ENCODE data around the gene MDM1. TPM values are rescaled to one million over a fixed set of nuclear protein-coding genes. Genes with fewer than 3 reads are reported as not detected.

MDM1 gene
- total and polyA plus RNA-seq, 9 donors, result 11.2 to 21.8 (median 13.4) TPM

- Histone ChIP-seq H3K4me3 (ENCODE audit: low read length) (no peak overlapping the region), H3K27me3 (ENCODE audit: control insufficient read depth, insufficient read depth, low read length) (no peaks in the 10 kb centered on the region), H3K9me3 (replicated peaks; ENCODE audit: control insufficient read depth, low read depth, low read length) (no peaks in the 10 kb centered on the region), H3K4me1 (ENCODE audit: control insufficient read depth, insufficient read depth, low read length) (peaks cover 4% of the 10 kb centered on the region), H3K27ac (ENCODE audit: low read length) (no peak overlapping the region), H3K36me3 (ENCODE audit: control insufficient read depth, insufficient read depth, low read length) (peaks cover 8% of the 10 kb centered on the region)
- no peak for DNase-seq
- 43% methylated on average over 2 of the region's 4 CpGs for WGBS (ENCODE audit: insufficient coverage)
Measured at GRCh38 chr12:68297929-68298328, 34.2 kb downstream of the MDM1 start.

GRCh38 chr12:68294251-68294650 is 37.9 kb downstream of the MDM1 start:
- Histone ChIP-seq H3K4me1 (ENCODE audit: control insufficient read depth, insufficient read depth, low read length) (peaks cover 4% of the 10 kb centered on the region), H3K4me3 (ENCODE audit: low read length) (no peak overlapping the region), H3K27ac (ENCODE audit: low read length) (no peak overlapping the region), H3K9me3 (replicated peaks; ENCODE audit: control insufficient read depth, low read depth, low read length) (no peaks in the 10 kb centered on the region), H3K27me3 (ENCODE audit: control insufficient read depth, insufficient read depth, low read length) (no peaks in the 10 kb centered on the region), H3K36me3 (ENCODE audit: control insufficient read depth, insufficient read depth, low read length) (peaks cover 9% of the 10 kb centered on the region)
- no CpG with 5 or more reads among the region's 2 CpGs for WGBS (ENCODE audit: insufficient coverage)
- DNase-seq, result peak; percentile 65

- Histone ChIP-seq H3K9me3 (replicated peaks; ENCODE audit: control insufficient read depth, low read depth, low read length) (no peaks in the 10 kb centered on the region), H3K4me1 (ENCODE audit: control insufficient read depth, insufficient read depth, low read length) (peaks cover 4% of the 10 kb centered on the region), H3K27ac (ENCODE audit: low read length) (no peak overlapping the region), H3K36me3 (ENCODE audit: control insufficient read depth, insufficient read depth, low read length) (peaks cover 5% of the 10 kb centered on the region), H3K4me3 (ENCODE audit: low read length) (no peak overlapping the region), H3K27me3 (ENCODE audit: control insufficient read depth, insufficient read depth, low read length) (no peaks in the 10 kb centered on the region)
- DNase-seq, result no peak
Measured at GRCh38 chr12:68293347-68293746, 38.8 kb downstream of the MDM1 start.

GRCh38 chr12:68292151-68292943 is 39.8 kb downstream of the MDM1 start:
- Histone ChIP-seq H3K27ac (ENCODE audit: low read length) (no peak overlapping the region), H3K27me3 (ENCODE audit: control insufficient read depth, insufficient read depth, low read length) (no peaks in the 10 kb centered on the region), H3K9me3 (replicated peaks; ENCODE audit: control insufficient read depth, low read depth, low read length) (no peaks in the 10 kb centered on the region), H3K4me1 (ENCODE audit: control insufficient read depth, insufficient read depth, low read length) (no peaks in the 10 kb centered on the region), H3K36me3 (ENCODE audit: control insufficient read depth, insufficient read depth, low read length) (peaks cover 2% of the 10 kb centered on the region), H3K4me3 (ENCODE audit: low read length) (no peak overlapping the region)
- 80% methylated on average over 1 of the region's 9 CpGs for WGBS (ENCODE audit: insufficient coverage)
- no peak for DNase-seq

- DNase-seq, result no peak
- WGBS (ENCODE audit: insufficient coverage), result 93% methylated on average over 3 of the region's 4 CpGs
Measured at GRCh38 chr12:68291396-68292036, 40.6 kb downstream of the MDM1 start.

GRCh38 chr12:68290126-68290525 is 42.0 kb downstream of the MDM1 start:
- no peaks in the 10 kb centered on the region for H3K9me3 ChIP-seq (replicated peaks; ENCODE audit: control insufficient read depth, low read depth, low read length)
- no peaks in the 10 kb centered on the region for H3K27me3 ChIP-seq (ENCODE audit: control insufficient read depth, insufficient read depth, low read length)
- no CpG with 5 or more reads among the region's 6 CpGs for WGBS (ENCODE audit: insufficient coverage)
- H3K4me3 ChIP-seq (ENCODE audit: low read length), result no peak overlapping the region
- no peak overlapping the region for H3K27ac ChIP-seq (ENCODE audit: low read length)
- DNase-seq, result no peak
- H3K4me1 ChIP-seq (ENCODE audit: control insufficient read depth, insufficient read depth, low read length), result no peaks in the 10 kb centered on the region
- peaks cover 2% of the 10 kb centered on the region for H3K36me3 ChIP-seq (ENCODE audit: control insufficient read depth, insufficient read depth, low read length)

More at GRCh38 chr12:68291396-68292036, 40.6 kb downstream of the MDM1 start:
- peaks cover 2% of the 10 kb centered on the region for H3K36me3 ChIP-seq (ENCODE audit: control insufficient read depth, insufficient read depth, low read length)
- H3K27ac ChIP-seq (ENCODE audit: low read length), result no peak overlapping the region
- no peaks in the 10 kb centered on the region for H3K27me3 ChIP-seq (ENCODE audit: control insufficient read depth, insufficient read depth, low read length)
- no peaks in the 10 kb centered on the region for H3K4me1 ChIP-seq (ENCODE audit: control insufficient read depth, insufficient read depth, low read length)
- no peak overlapping the region for H3K4me3 ChIP-seq (ENCODE audit: low read length)
- no peaks in the 10 kb centered on the region for H3K9me3 ChIP-seq (replicated peaks; ENCODE audit: control insufficient read depth, low read depth, low read length)

- Histone ChIP-seq H3K27me3 (ENCODE audit: control insufficient read depth, insufficient read depth, low read length) (no peaks in the 10 kb centered on the region), H3K36me3 (ENCODE audit: control insufficient read depth, insufficient read depth, low read length) (no peaks in the 10 kb centered on the region), H3K27ac (ENCODE audit: low read length) (no peak overlapping the region), H3K4me3 (ENCODE audit: low read length) (no peak overlapping the region), H3K4me1 (ENCODE audit: control insufficient read depth, insufficient read depth, low read length) (no peaks in the 10 kb centered on the region), H3K9me3 (replicated peaks; ENCODE audit: control insufficient read depth, low read depth, low read length) (no peaks in the 10 kb centered on the region)
- DNase-seq, result peak; percentile 28
- no CpG with 5 or more reads among the region's 5 CpGs for WGBS (ENCODE audit: insufficient coverage)
Measured at GRCh38 chr12:68287106-68287505, 45.1 kb downstream of the MDM1 start.

GRCh38 chr12:68286396-68286795 is 45.8 kb downstream of the MDM1 start:
- no CpG with 5 or more reads among the region's 4 CpGs for WGBS (ENCODE audit: insufficient coverage)
- no peak overlapping the region for H3K27ac ChIP-seq (ENCODE audit: low read length)
- H3K4me1 ChIP-seq (ENCODE audit: control insufficient read depth, insufficient read depth, low read length), result no peaks in the 10 kb centered on the region
- no peaks in the 10 kb centered on the region for H3K9me3 ChIP-seq (replicated peaks; ENCODE audit: control insufficient read depth, low read depth, low read length)
- H3K4me3 ChIP-seq (ENCODE audit: low read length), result no peak overlapping the region
- no peaks in the 10 kb centered on the region for H3K27me3 ChIP-seq (ENCODE audit: control insufficient read depth, insufficient read depth, low read length)
- DNase-seq, result peak; percentile 5
- H3K36me3 ChIP-seq (ENCODE audit: control insufficient read depth, insufficient read depth, low read length), result no peaks in the 10 kb centered on the region

GRCh38 chr12:68285541-68285940 is 46.6 kb downstream of the MDM1 start:
- Histone ChIP-seq H3K27ac (ENCODE audit: low read length) (no peak overlapping the region), H3K36me3 (ENCODE audit: control insufficient read depth, insufficient read depth, low read length) (no peaks in the 10 kb centered on the region), H3K4me1 (ENCODE audit: control insufficient read depth, insufficient read depth, low read length) (no peaks in the 10 kb centered on the region), H3K9me3 (replicated peaks; ENCODE audit: control insufficient read depth, low read depth, low read length) (no peaks in the 10 kb centered on the region), H3K4me3 (ENCODE audit: low read length) (no peak overlapping the region), H3K27me3 (ENCODE audit: control insufficient read depth, insufficient read depth, low read length) (no peaks in the 10 kb centered on the region)
- 83% methylated on average over 3 of the region's 3 CpGs for WGBS (ENCODE audit: insufficient coverage)
- DNase-seq, result no peak

GRCh38 chr12:68281322-68282077 is 50.7 kb downstream of the MDM1 start:
- Histone ChIP-seq H3K4me1 (ENCODE audit: control insufficient read depth, insufficient read depth, low read length) (no peaks in the 10 kb centered on the region), H3K36me3 (ENCODE audit: control insufficient read depth, insufficient read depth, low read length) (no peaks in the 10 kb centered on the region), H3K27me3 (ENCODE audit: control insufficient read depth, insufficient read depth, low read length) (no peaks in the 10 kb centered on the region), H3K27ac (ENCODE audit: low read length) (no peak overlapping the region), H3K4me3 (ENCODE audit: low read length) (no peak overlapping the region), H3K9me3 (replicated peaks; ENCODE audit: control insufficient read depth, low read depth, low read length) (no peaks in the 10 kb centered on the region)
- DNase-seq, result no peak
- no CpG with 5 or more reads among the region's 4 CpGs for WGBS (ENCODE audit: insufficient coverage)

Measured in muscle of leg (tissue), 11 donors.